ENCODE data around the gene ALG2. TPM values are rescaled to one million over a fixed set of nuclear protein-coding genes. Genes with fewer than 3 reads are reported as not detected.
A peak's percentile ranks its signal among the peaks of the same experiment; 100 is the strongest.

The ALG2 gene
- polyA plus RNA-seq, 1 donor from 2014 or later = 15.8 TPM

GRCh38 chr9:99184475-99185347 lies 37.0 kb downstream of the ALG2 start:
- no peaks in the 10 kb centered on the region for H3K79me2 ChIP-seq (replicated peaks; ENCODE audit: insufficient read depth, low read length)
- no peaks in the 10 kb centered on the region for H3K36me3 ChIP-seq (ENCODE audit: insufficient read depth, low read length)
- H3K9me3 ChIP-seq (ENCODE audit: low read length) = no peaks in the 10 kb centered on the region
- peak overlapping the region; percentile 60 for H3K9ac ChIP-seq (ENCODE audit: low read length)
- TF ChIP-seq REST (IDR thresholded peaks at IDR 0.05; ENCODE audit: borderline replicate concordance) (peak; percentile 58), TAF1 (IDR thresholded peaks at IDR 0.05; ENCODE audit: low read depth) (no peak), POLR2AphosphoS5 (IDR thresholded peaks at IDR 0.05) (peak; percentile 43), MXI1 (conservative IDR thresholded peaks at IDR 0.05; ENCODE audit: poor library complexity, severe bottlenecking) (no peak), EP300 (conservative IDR thresholded peaks at IDR 0.05; ENCODE audit: poor library complexity, severe bottlenecking) (peak; percentile 63), EZH2 (IDR thresholded peaks at IDR 0.05; ENCODE audit: borderline replicate concordance, insufficient read depth, low read length, poor library complexity, severe bottlenecking) (no peak), RAD21 (conservative IDR thresholded peaks at IDR 0.05) (peak; percentile 98), CTCF (IDR thresholded peaks at IDR 0.05; ENCODE audit: poor library complexity, severe bottlenecking) (peak; percentile 99), SMC3 (conservative IDR thresholded peaks at IDR 0.05; ENCODE audit: poor library complexity) (peak; percentile 95)
- no peaks in the 10 kb centered on the region for H3F3A ChIP-seq (ENCODE audit: insufficient read depth, low read length, poor library complexity, severe bottlenecking)
- H3K4me2 ChIP-seq (ENCODE audit: low read length) = no peak overlapping the region
- no peaks in the 10 kb centered on the region for H3K27me3 ChIP-seq (ENCODE audit: insufficient read depth, low read depth, low read length)
- no peaks in the 10 kb centered on the region for H3K9me2 ChIP-seq (ENCODE audit: insufficient read depth, low read length)
- no peak overlapping the region for H3K4me3 ChIP-seq (ENCODE audit: low read length)
- H4K20me1 ChIP-seq (ENCODE audit: insufficient read depth) = no peaks in the 10 kb centered on the region
- H3K27ac ChIP-seq (ENCODE audit: low read length) = peak overlapping the region; percentile 76
- H2AFZ ChIP-seq (ENCODE audit: low read depth, low read length) = peak overlapping the region; percentile 77

GRCh38 chr9:99184110-99184474 lies 37.6 kb downstream of the ALG2 start:
- Histone ChIP-seq H3K4me3 (ENCODE audit: low read length) (no peak overlapping the region), H3K79me2 (replicated peaks; ENCODE audit: insufficient read depth, low read length) (no peaks in the 10 kb centered on the region), H3K9me2 (ENCODE audit: insufficient read depth, low read length) (no peaks in the 10 kb centered on the region), H3K9ac (ENCODE audit: low read length) (peak overlapping the region; percentile 60), H2AFZ (ENCODE audit: low read depth, low read length) (peak overlapping the region; percentile 77), H4K20me1 (ENCODE audit: insufficient read depth) (no peaks in the 10 kb centered on the region), H3K27ac (ENCODE audit: low read length) (peak overlapping the region; percentile 76), H3K9me3 (ENCODE audit: low read length) (no peaks in the 10 kb centered on the region), H3K36me3 (ENCODE audit: insufficient read depth, low read length) (no peaks in the 10 kb centered on the region), H3F3A (ENCODE audit: insufficient read depth, low read length, poor library complexity, severe bottlenecking) (no peaks in the 10 kb centered on the region), H3K4me2 (ENCODE audit: low read length) (no peak overlapping the region), H3K27me3 (ENCODE audit: insufficient read depth, low read depth, low read length) (no peaks in the 10 kb centered on the region)
- TF ChIP-seq RAD21 (conservative IDR thresholded peaks at IDR 0.05) (no peak), SMC3 (conservative IDR thresholded peaks at IDR 0.05; ENCODE audit: poor library complexity) (no peak)
